HG03457 (cell line): ENCODE measurements around the gene ZER1.
"Not testable (repeated sequence)": the region's sequence is repeated elsewhere in the genome, so short reads cannot be mapped to it uniquely, and the experiment has no call there.

Experiments used
- ATAC-seq: cut with Tn5 transposase; IDR thresholded peaks from one replicate; pipeline ENCODE4 v1.9.1; 2021; ENCODE audit warnings: moderate number of reproducible peaks; ENCODE audit not compliant: unreplicated experiment

The ZER1 gene

DNA sequence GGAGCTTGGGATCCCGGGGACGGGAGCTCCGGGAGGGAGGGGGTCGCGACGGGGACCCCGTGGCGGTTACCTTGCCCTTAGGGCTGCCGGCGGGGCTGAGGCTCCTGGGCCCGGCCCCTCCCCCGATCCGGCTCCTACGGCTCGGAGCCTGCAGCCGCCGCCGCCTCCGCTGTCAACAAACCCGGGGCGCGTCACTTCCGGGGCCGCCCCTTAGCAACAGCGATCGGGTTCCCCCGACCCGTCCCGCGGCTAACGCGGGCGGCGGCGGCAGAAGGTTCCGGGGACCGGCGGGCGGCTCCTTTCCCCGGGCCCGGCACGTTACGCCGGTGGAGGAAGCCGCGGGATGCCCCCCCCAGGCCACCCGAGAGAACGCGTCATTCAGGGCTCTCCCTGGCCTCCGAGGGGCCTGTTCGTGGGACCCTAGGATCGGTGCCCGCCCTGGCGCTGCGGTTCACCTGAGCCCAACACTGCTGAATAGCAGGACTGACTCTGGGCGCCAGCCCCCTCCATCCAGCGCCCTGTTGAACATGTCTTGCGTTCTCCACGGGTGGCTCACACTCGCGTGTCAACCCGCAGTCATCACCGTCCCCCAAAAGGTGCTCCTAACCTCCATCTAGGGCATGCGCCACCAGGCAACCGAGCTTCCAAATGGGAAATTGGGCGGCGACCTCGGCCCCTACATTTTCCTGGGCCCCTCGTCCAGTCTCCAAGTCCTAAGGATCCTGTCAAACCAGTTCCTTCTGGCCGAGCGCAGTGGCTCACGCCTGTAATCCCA, at the start of gene ZER1:
Gene ZER1, minus strand, starts transcription at position 183 of the 775 bp plus-strand sequence. CDS start 16,362 bp downstream, outside the sequence.
- peak; percentile 79 for ATAC-seq

- no peak for ATAC-seq
These were observed 49.2 kb upstream of the ZER1 start for GRCh38 chr9:128820665-128821583.

DNA sequence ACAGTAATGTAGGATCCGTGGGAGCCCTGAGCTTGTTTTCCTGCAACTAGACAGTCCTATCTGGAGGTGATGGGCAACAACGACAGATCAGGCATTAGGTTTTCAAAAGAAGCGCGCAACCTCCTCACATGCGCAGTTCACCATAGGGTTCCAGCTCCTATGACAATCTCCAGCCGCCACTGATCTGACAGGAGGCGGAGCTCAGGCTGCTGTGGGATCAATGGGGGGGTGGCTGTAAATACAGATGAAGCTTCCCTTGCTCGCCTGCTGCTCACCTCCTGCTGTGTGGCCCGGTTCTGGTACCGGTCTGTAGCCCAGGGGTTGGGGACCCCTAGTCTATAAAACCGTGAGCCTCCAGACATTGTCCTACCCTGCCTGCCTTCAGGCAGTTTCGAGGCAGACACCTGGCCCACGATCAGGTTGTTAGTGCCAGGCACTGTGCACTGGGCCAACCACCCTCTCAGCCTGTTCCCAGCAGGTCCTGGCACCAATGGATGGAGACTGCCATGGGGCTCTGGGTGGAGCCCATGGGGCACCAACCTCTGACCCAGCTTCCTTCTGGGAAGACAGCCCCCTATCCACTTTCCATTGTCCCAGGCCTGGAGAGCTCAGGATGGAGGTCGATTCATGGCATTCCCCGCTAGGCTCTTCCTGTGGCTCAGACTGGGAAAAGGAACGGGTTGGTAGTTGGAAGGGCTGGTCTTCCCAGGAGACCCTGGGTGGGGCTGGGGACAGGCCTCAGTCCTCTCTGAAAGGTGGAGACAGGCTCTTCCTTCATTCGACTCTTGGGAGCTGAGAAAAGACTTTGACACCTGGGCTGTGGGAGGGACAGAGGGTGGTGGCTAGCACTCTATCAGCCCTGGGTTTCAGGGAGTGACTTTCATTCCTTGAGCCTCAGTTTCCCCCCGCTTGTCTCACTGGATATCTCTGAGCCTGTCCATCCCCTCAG, 48.3 kb upstream of the ZER1 start:
- no peak for ATAC-seq

DNA sequence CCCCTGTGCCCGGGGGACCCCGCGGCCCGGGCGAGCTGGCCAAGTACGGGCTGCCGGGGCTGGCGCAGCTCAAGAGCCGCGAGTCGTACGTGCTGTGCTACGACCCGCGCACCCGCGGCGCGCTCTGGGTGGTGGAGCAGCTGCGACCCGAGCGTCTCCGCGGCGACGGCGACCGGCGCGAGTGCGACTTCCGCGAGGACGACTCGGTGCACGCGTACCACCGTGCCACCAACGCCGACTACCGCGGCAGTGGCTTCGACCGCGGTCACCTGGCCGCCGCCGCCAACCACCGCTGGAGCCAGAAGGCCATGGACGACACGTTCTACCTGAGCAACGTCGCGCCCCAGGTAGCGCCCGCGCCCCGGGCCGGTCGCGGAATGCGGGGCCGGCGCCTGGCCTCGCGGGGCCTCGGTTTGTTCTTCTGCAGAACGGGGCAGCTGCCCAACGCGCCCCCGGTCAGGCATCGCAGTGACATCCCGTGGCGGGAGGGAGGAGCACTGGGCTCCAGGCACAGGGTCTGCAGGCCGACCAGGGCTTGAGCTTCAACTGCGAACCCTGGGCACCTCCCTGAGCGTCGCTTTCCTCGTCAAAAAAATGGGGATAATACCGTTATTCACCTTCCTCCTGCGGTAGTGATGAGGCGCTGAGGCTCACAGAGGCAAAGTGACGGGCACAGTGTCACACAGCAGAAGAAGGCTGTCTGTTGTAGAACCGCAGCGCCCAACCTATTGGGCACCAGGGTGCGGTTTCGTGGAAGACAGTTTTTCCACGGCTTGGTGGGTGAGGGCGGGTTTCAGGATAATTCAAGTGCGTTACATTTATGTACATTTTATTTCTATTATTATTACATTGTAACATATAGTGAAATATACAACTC, 47.4 kb upstream of the ZER1 start:
- ATAC-seq = peak; percentile 24

GRCh38 chr9:128818099-128818838, 46.5 kb upstream of the ZER1 start, which contains the start of gene ENDOG:
Gene ENDOG (plus strand): TSS chr9:128818500. CDS start chr9:128818685, 185 bp downstream.
- peak; percentile 73 for ATAC-seq

DNA sequence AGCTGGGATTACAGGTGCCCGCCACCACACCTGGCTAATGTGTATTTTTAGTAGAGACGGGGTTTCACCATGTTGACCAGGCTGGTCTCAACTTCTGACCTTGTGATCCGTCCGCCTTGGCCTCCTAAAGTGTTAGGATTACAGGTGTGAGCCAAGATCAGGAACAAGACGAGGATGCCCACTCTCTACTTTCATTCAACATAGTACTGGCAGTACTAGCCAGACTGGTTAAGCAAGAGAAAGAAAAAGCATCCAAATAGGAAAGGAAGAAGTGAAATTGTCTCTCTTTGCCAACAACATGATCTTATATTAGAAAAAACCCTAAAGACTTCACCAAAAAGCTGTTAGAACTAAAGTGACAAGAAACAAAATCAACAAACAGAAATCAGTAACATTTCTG, 39.1 kb upstream of the ZER1 start:
- no peak for ATAC-seq

GRCh38 chr9:128809831-128810230, 38.1 kb upstream of the ZER1 start:
- ATAC-seq = no peak

- no peak for ATAC-seq
These were observed 37.4 kb upstream of the ZER1 start for GRCh38 chr9:128809036-128809599.

DNA sequence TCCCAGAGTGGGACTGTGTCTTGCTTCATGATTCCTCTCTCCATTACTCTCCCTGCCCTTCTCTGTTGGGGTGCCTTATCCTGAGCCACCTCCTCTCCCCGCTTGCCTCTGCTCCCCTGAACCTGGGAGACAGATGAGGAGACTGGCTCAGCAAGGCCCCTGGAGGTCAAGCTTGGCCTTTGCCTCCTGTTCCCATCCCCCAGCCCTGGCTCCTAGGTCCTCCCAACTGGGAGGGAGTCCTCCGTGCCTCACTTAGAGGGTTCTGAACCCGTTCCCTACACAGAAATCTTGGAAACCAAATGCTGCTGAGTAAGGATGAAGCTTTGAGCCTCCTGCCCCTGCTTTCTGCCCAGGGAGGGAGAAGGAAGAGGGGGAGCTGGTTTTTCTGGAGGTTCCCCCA, 36.8 kb upstream of the ZER1 start:
- ATAC-seq = no peak

DNA sequence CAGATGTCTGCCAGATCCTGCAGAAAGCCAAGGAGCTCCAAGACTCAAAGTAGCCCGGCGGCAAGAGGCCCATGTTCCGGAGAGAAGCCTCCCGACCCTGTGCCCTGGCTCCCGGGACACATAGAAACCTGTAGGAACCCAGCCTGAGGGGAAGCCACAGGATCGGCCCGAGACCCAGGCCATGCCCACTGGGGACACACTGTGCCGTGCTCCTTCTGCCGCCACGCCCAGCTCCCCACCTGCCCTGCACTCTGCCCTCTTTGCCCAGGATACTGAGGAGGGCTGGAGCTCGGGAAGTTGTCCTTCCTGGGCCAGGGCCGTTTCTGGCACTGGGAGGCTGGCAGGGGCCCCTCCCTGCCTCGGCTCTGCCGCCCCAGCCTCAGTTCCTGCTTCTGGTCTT, 36.1 kb upstream of the ZER1 start:
- ATAC-seq = no peak

GRCh38 chr9:128805661-128806060, 33.9 kb upstream of the ZER1 start:
- ATAC-seq = no peak

DNA sequence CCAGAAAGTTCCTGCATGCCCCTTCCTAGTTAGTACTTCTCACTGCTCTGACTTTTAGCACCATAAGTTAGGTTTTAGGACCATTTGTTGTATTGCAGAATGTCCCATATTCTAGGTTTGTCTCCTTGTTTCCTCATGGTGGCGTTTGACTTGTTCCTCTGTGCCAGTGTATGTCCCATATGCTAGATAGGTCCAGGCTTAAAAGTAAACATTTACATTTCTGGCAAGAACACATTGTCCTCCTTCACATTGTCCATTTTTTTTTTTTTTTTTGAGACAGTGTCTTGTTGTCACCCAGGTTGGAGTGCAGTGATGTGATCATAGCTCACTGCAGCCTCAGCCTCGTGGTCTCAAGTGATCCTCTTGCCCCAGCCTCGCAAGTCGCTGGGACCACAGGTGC, 30.8 kb upstream of the ZER1 start:
- no peak for ATAC-seq

- no peak for ATAC-seq
These were observed 28.3 kb upstream of the ZER1 start for GRCh38 chr9:128800061-128800460.

DNA sequence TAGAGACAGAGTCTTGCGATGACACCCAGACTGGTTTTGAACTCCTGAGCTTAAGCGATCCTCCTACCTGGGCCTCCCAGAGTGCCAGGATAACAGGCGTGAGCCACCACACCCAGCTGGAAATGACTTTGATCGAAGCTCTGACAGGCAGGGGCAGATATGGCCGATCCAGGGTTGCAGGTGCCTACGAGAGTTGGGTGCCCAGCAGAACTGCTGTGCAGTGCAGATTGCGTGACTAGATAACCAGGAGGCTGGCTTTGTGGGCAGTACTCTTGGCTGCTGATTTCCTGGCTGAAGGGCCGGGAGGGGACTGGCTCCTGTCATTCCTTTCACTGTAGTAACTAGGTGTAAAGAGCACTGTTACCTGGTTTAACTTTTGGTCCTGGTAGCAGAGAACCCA, 27.2 kb upstream of the ZER1 start:
- no peak for ATAC-seq

DNA sequence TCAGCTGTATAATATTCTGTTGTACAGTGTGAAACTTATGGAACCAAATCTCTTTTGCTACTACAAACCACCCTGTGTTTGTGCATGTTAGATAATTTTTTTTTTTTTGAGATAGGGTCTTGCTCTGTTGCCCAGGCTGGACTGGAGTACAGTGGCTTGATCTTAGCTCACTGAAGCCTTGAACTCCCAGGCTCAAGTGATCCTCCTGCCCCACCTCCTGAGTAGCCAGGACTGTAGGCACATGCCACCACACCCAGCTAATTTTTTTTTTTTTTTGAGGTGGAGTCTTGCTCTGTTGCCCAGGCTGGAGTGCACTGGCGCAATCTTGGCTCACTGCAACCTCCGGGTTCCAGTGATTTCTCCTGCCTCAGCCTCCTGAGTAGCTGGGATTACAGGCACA, 23.2 kb upstream of the ZER1 start:
- ATAC-seq = not testable (repeated sequence)

GRCh38 chr9:128792978-128793686, 21.4 kb upstream of the ZER1 start:
- ATAC-seq = no peak

- no peak for ATAC-seq
These were observed 20.4 kb upstream of the ZER1 start for GRCh38 chr9:128792134-128792533.

DNA sequence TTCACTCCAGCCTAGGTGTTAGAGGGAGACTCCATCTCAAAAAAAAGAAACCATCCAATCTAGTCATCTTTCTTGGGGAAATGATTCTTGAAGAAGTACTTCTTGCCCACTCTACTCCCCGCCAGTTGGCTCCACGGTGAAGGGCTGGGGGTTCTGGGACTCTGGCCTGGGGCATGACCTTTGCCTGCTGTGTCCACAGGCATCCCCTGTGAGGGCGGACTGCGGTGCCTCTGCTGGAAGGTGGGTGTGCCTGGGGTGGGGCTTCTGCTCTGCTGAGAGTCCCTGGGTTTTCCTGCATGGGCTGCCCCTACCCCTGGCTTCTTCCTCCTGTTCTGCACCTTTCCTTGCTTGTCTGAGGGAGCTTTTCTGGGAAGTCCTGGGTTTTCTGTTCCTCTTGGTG, 18.8 kb upstream of the ZER1 start:
- no peak for ATAC-seq
